Iris pigment epithelial cell (primary cell): ENCODE measurements around the gene AXIN1.
A peak's percentile ranks its signal among the peaks of the same experiment; 100 is the strongest.

Experiments used
- DNase-seq: peaks from one replicate; pipeline ENCODE4 v3.0.0-alpha.2; 2011; ENCODE audit warnings: low read depth

AXIN1 gene

GRCh38 chr16:352547-353403, at the start of gene AXIN1:
AXIN1 (minus strand) TSS chr16:352723; CDS start chr16:347025, 5,698 bp downstream.
- DNase-seq: peak; percentile 92

- DNase-seq: peak; percentile 90
Measured at GRCh38 chr16:401468-402348, 49.2 kb upstream of the AXIN1 start, which contains the start of gene DECR2. DECR2 (plus strand) TSS chr16:401885; CDS start chr16:401964, 79 bp downstream.

GRCh38 chr16:400061-400591, 47.6 kb upstream of the AXIN1 start:
- DNase-seq: no peak

GRCh38 chr16:399340-400019, 47.0 kb upstream of the AXIN1 start:
- DNase-seq: no peak

GRCh38 chr16:398561-399339, 46.2 kb upstream of the AXIN1 start:
- no peak for DNase-seq

GRCh38 chr16:397736-398332, 45.3 kb upstream of the AXIN1 start:
- DNase-seq: peak; percentile 60

- DNase-seq: no peak
Measured at GRCh38 chr16:397135-397661, 44.7 kb upstream of the AXIN1 start, which contains the start of gene NME4. NME4 (plus strand) TSS chr16:397199; CDS start chr16:397223, 24 bp downstream.

- peak; percentile 55 for DNase-seq
Measured at GRCh38 chr16:396605-397004, 44.1 kb upstream of the AXIN1 start.

GRCh38 chr16:396199-396598, 43.7 kb upstream of the AXIN1 start:
- DNase-seq: no peak

- no peak for DNase-seq
Measured at GRCh38 chr16:392450-393030, 40.0 kb upstream of the AXIN1 start.

- DNase-seq: peak; percentile 80
Measured at GRCh38 chr16:391885-392335, 39.4 kb upstream of the AXIN1 start.

- DNase-seq: no peak
Measured at GRCh38 chr16:389352-389751, 36.8 kb upstream of the AXIN1 start.

GRCh38 chr16:387761-388666, 35.5 kb upstream of the AXIN1 start:
- peak; percentile 47 for DNase-seq

GRCh38 chr16:386641-387156, 34.2 kb upstream of the AXIN1 start:
- no peak for DNase-seq

GRCh38 chr16:383326-384051, 31.0 kb upstream of the AXIN1 start:
- DNase-seq: no peak

GRCh38 chr16:381789-382717, 29.5 kb upstream of the AXIN1 start, which contains the start of gene PGAP6:
PGAP6 (minus strand) TSS chr16:381978; CDS start chr16:381821, 157 bp downstream.
- peak; percentile 40 for DNase-seq
